Heart left ventricle (tissue), 16 donors: Measurements from ENCODE around the gene HERC4. TPM values are rescaled to one million over a fixed set of nuclear protein-coding genes. Genes with fewer than 3 reads are reported as not detected.

Source experiments
- ATAC-seq, 4 donors: fragments of 200-7000 bp; cut with Tn5 transposase; one replicate each; pipeline ENCODE4 v1.9.1; 2020 to 2022; ENCODE audit warnings: moderate library complexity in 4 of 4, mild to moderate bottlenecking in 3 of 4, moderate number of reproducible peaks in 1 of 4
- DNase-seq, 5 donors: peaks; one replicate each; pipeline ENCODE4 v3.0.0-alpha.2; 2020
- H3K27ac ChIP-seq, 12 donors: fragments of 200-600 bp; sonication (generic) in 4 of 12; one replicate each; pipeline versions ENCODE4 v1.5.0 to v1.8.0; 2016 to 2022; ENCODE audit warnings: mild to moderate bottlenecking in 2 of 12
- H3K27me3 ChIP-seq, 9 donors: fragments of 200-600 bp; sonication (generic) in 2 of 9; one replicate each; pipeline versions ENCODE4 v1.5.1 to v1.8.0; 2016 to 2022; ENCODE audit warnings: mild to moderate bottlenecking in 3 of 9
- H3K36me3 ChIP-seq, 9 donors: fragments of 200-600 bp; sonication (generic) in 2 of 9; one replicate each; pipeline versions ENCODE4 v1.5.0 to v1.8.0; 2018 to 2022; ENCODE audit warnings: mild to moderate bottlenecking in 2 of 9
- H3K4me1 ChIP-seq, 12 donors: fragments of 200-600 bp; sonication (generic) in 4 of 12; one replicate each; pipeline versions ENCODE4 v1.5.0 to v1.8.0; 2016 to 2022; ENCODE audit warnings: mild to moderate bottlenecking in 3 of 12
- H3K4me3 ChIP-seq, 12 donors: fragments of 200-600 bp; sonication (generic) in 4 of 12; one replicate each; pipeline versions ENCODE4 v1.5.0 to v1.8.0; 2017 to 2022; ENCODE audit warnings: mild to moderate bottlenecking in 9 of 12, moderate library complexity in 4 of 12
- H3K9me3 ChIP-seq, 12 donors: fragments of 200-600 bp; sonication (generic) in 4 of 12; one replicate each; pipeline versions ENCODE4 v1.5.0 to v1.8.0; 2016 to 2022; ENCODE audit warnings: mild to moderate bottlenecking in 1 of 12
- CTCF ChIP-seq, 12 donors: fragments of 200-600 bp; sonication (generic) in 4 of 12; IDR thresholded peaks; one replicate each; pipeline versions ENCODE4 v1.5.0 to v1.8.0; 2018 to 2022; ENCODE audit warnings: antibody characterized with exemption in 12 of 12, mild to moderate bottlenecking in 5 of 12
- POLR2A ChIP-seq, 2 donors: fragments of 450-650 bp; IDR thresholded peaks; one replicate each; pipeline ENCODE4 v1.6.1; 2017; ENCODE audit warnings: antibody characterized with exemption in 2 of 2, mild to moderate bottlenecking in 2 of 2, moderate library complexity in 2 of 2
- WGBS, 4 donors: extraction: QIAGEN DNeasy Blood & Tissue Kit in 2 of 4; methylation state at CpG; one replicate each; pipeline versions ENCODE4 v1.1.5 to v1.1.7; 2013 to 2018; 5-methylcytosine and 5-hydroxymethylcytosine counted together
- intact Hi-C, 10 donors: fragments of 100-400 bp; cut with DNase I; formaldehyde crosslinking; loops; one replicate each; pipeline versions ENCODE4 v1.11.1 to v1.14.2; 2022
- polyA plus RNA-seq, 2 donors: library from polyadenylated mRNA; stranded (reverse); fragments of 200-250 nt; gene quantifications; one replicate each; pipeline ENCODE4 v1.2.3, GENCODE V29; 2013
- total RNA-seq, 9 donors: library from RNA; depleted of rRNA in 2 of 9; stranded (reverse); fragments of >200 nt in 2 of 9; fragmentation: NEBNext Ultra II Directional in 3 of 9; extraction: Animal tissue kit (Norgen Biotek cat#: 25700) in 3 of 9; gene quantifications; one replicate each; pipeline versions ENCODE4 v1.1.0 to v1.2.4, GENCODE V29; 2016 to 2023
- donor health status: ischemic (EF 13 %, LVEDD 7.1; RV severe dilation, severe dysfunction).
- donor health status: healthy with polysubstance abuse.
- donor health status: DM: no; HTN: yes; CAD: no.
- donor health status: DM: no; HTN: no; CAD: no.
- donor health status: ischemic (EF 25% LVEDD 6.9; RV normal size, moderate dysfunction).
- donor health status: ischemic (EF 25% LVEDD 5.7; RV mildly dilated, moderate dysfunction).
- donor health status: healthy.
- donor health status: DM: yes; HTN: yes; CAD: no.
- donor health status: ischemic (EF 35%, LVEDD 5.7; RV mildly dilated, moderate dysfunction).
- donor health status: nonischemic (EF 11% LVEDD 7.7; RV severe dilation, severe dysfunction).
- donor health status: DM: yes; HTN: yes; CAD: no.
- donor health status: PGD.
- donor health status: ischemic (EF 29% LVEDD 5.4; RV normal size, mild dysfunction).
- donor health status: nonischemic (EF 23%, LVEDD 6.1; RV moderate dilation, normal function).

HERC4 gene
- total and polyA plus RNA-seq, 11 donors = 11.7 to 39.4 (median 29.3) TPM

- Histone ChIP-seq H3K9me3 (no peaks in the 10 kb centered on the region), H3K27ac (peak overlapping the region in 1 of 12 donors; percentile 42), H3K36me3 (peaks cover 0 to 17% (median 0%) of the 10 kb centered on the region in 9 donors), H3K4me3 (peak overlapping the region in 5 of 12 donors; percentile 5 to 31 (median 17)), H3K27me3 (no peaks in the 10 kb centered on the region), H3K4me1 (peaks cover 0 to 42% (median 14%) of the 10 kb centered on the region in 12 donors)
- 58 to 75% (median 63%) methylated on average over 15 of the region's 15 CpGs for WGBS, 4 donors
- TF ChIP-seq CTCF (IDR thresholded peaks at IDR 0.05) = no peak
- TF ChIP-seq POLR2A (IDR thresholded peaks at IDR 0.05) = no peak
- intact Hi-C loops = no loop called here
- ATAC-seq = peak in 1 of 4 donors; percentile 28
- peak in 1 of 5 donors; percentile 24 for DNase-seq
Measured at GRCh38 chr10:68121020-68121743, 46.1 kb upstream of the HERC4 start.

- H3K27me3 ChIP-seq = no peaks in the 10 kb centered on the region
- no peak overlapping the region for H3K4me3 ChIP-seq
- WGBS, 4 donors = 62 to 82% (median 78%) methylated on average over 3 of the region's 3 CpGs
- intact Hi-C loops = no loop called here
- TF ChIP-seq POLR2A (IDR thresholded peaks at IDR 0.05) (no peak), CTCF (IDR thresholded peaks at IDR 0.05) (no peak)
- H3K36me3 ChIP-seq = peaks cover 0 to 17% (median 0%) of the 10 kb centered on the region in 9 donors
- H3K27ac ChIP-seq = no peak overlapping the region
- no peaks in the 10 kb centered on the region for H3K9me3 ChIP-seq
- peaks cover 0 to 17% (median 6%) of the 10 kb centered on the region in 12 donors for H3K4me1 ChIP-seq
- ATAC-seq = no peak
- DNase-seq = no peak
Measured at GRCh38 chr10:68118657-68119056, 43.6 kb upstream of the HERC4 start.

- DNase-seq (no peak), ATAC-seq (no peak)
- 58 to 72% (median 70%) methylated on average over 1 of the region's 1 CpG for WGBS, 4 donors
- H3K4me3 ChIP-seq = peak overlapping the region in 10 of 12 donors; percentile 30 to 58 (median 48)
- H3K4me1 ChIP-seq = peaks cover 0 to 4% (median 0%) of the 10 kb centered on the region in 12 donors
- H3K27ac ChIP-seq = peak overlapping the region in 8 of 12 donors; percentile 14 to 87 (median 80)
- no peaks in the 10 kb centered on the region for H3K9me3 ChIP-seq
- no peaks in the 10 kb centered on the region for H3K27me3 ChIP-seq
- H3K36me3 ChIP-seq = no peaks in the 10 kb centered on the region
- TF ChIP-seq CTCF (IDR thresholded peaks at IDR 0.05) = no peak
- intact Hi-C loops = no loop called here
Measured at GRCh38 chr10:68112837-68113236, 37.8 kb upstream of the HERC4 start.

GRCh38 chr10:68111584-68111983 lies 36.5 kb upstream of the HERC4 start:
- H3K36me3 ChIP-seq = no peaks in the 10 kb centered on the region
- peak overlapping the region; percentile 16 to 87 (median 71) for H3K27ac ChIP-seq
- WGBS, 4 donors = 36 to 78% (median 55%) methylated on average over 2 of the region's 2 CpGs
- no peak for TF ChIP-seq POLR2A (IDR thresholded peaks at IDR 0.05)
- TF ChIP-seq CTCF (IDR thresholded peaks at IDR 0.05) = no peak
- intact Hi-C loops = no loop called here
- ATAC-seq (peak; percentile 75 to 82 (median 79)), DNase-seq (peak in 3 of 5 donors; percentile 28 to 67 (median 42))
- peaks cover 0 to 4% (median 0%) of the 10 kb centered on the region in 12 donors for H3K4me1 ChIP-seq
- H3K4me3 ChIP-seq = peak overlapping the region in 11 of 12 donors; percentile 19 to 58 (median 47)
- no peaks in the 10 kb centered on the region for H3K27me3 ChIP-seq
- H3K9me3 ChIP-seq = no peaks in the 10 kb centered on the region
